Cardiac muscle cell (in vitro differentiated cells and primary cell): Measurements from ENCODE around the gene CPN1. TPM values are rescaled to one million over a fixed set of nuclear protein-coding genes. Genes with fewer than 3 reads are reported as not detected.

Source experiments
- DNase-seq, 2 donors: peaks; one replicate each; pipeline versions ENCODE4 v3.0.0 to v3.0.0-alpha.2; 2010 to 2017; ENCODE audit warnings: low read depth in 1 of 2, low spot score in 1 of 2
- H3K27ac ChIP-seq: fragments of 200-600 bp; sonication (generic); 2 replicates; pipeline ENCODE4 v1.5.1; 2016
- H3K27me3 ChIP-seq: fragments of 200-600 bp; sonication (generic); 2 replicates; pipeline ENCODE4 v1.6.0; 2016; ENCODE audit warnings: control low read depth
- H3K36me3 ChIP-seq: fragments of 200-600 bp; sonication (generic); 2 replicates; pipeline ENCODE4 v1.5.1; 2016; ENCODE audit warnings: control low read depth
- H3K4me1 ChIP-seq: fragments of 200-600 bp; sonication (generic); 2 replicates; pipeline ENCODE4 v1.8.1; 2017; ENCODE audit warnings: low read depth, mild to moderate bottlenecking, mixed run types
- H3K4me3 ChIP-seq: fragments of 200-600 bp; sonication (generic); 2 replicates; pipeline ENCODE4 v1.5.1; 2016; ENCODE audit warnings: mild to moderate bottlenecking
- H3K9me3 ChIP-seq: fragments of 200-600 bp; sonication (generic); 2 replicates; pipeline ENCODE4 v1.5.1; 2017; ENCODE audit warnings: low read depth, mild to moderate bottlenecking, control low read depth
- polyA plus RNA-seq: library from polyadenylated mRNA; unstranded; fragments of >200 nt; fragmentation: Nextera tagmentation; extraction: Ambion mirVana; gene quantifications from 2 replicates; pipeline ENCODE4 v1.2.1, GENCODE V29; 2016
- total RNA-seq: library from RNA; depleted of rRNA; stranded (reverse); fragments of >200 nt; gene quantifications from 2 replicates; pipeline ENCODE4 v1.2.3, GENCODE V29; 2016
- TF ChIP-seq, protein P1 (sequence below): IDR thresholded peaks from 2 replicates; pipeline ENCODE4 v1.5.1; 2012; ENCODE audit warnings: low read depth, mild to moderate bottlenecking, low read length

The CPN1 gene
- total and polyA plus RNA-seq, 2 experiments from 2014 or later = not detected

DNA sequence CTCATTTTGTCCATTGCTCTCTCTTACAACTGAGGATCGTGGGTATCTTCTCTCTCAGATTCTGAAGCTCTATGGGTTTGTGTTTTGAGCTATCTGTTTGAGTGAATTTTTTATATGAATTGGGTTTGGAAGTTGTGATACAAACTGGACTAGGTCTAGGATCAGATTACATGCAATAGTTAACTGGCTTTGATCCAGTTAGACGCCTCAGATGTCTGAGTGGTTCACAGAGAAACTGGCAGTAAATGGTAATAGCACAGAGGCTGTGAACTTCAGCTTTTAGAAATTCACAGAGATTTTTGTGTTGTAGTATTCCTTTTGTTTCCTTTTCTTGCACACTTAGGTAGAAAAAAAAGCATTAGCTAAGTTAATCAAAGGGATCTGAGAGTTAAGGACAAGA lies 59.3 kb downstream of the CPN1 start:
- TF ChIP-seq, protein P1, sequence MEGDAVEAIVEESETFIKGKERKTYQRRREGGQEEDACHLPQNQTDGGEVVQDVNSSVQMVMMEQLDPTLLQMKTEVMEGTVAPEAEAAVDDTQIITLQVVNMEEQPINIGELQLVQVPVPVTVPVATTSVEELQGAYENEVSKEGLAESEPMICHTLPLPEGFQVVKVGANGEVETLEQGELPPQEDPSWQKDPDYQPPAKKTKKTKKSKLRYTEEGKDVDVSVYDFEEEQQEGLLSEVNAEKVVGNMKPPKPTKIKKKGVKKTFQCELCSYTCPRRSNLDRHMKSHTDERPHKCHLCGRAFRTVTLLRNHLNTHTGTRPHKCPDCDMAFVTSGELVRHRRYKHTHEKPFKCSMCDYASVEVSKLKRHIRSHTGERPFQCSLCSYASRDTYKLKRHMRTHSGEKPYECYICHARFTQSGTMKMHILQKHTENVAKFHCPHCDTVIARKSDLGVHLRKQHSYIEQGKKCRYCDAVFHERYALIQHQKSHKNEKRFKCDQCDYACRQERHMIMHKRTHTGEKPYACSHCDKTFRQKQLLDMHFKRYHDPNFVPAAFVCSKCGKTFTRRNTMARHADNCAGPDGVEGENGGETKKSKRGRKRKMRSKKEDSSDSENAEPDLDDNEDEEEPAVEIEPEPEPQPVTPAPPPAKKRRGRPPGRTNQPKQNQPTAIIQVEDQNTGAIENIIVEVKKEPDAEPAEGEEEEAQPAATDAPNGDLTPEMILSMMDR = no peak
- peak in 1 of 2 donors; percentile 49 for DNase-seq
- Histone ChIP-seq H3K4me1 (no peaks in the 10 kb centered on the region), H3K27me3 (no peaks in the 10 kb centered on the region), H3K9me3 (no peaks in the 10 kb centered on the region), H3K36me3 (no peaks in the 10 kb centered on the region), H3K27ac (no peak overlapping the region), H3K4me3 (no peak overlapping the region)

DNA sequence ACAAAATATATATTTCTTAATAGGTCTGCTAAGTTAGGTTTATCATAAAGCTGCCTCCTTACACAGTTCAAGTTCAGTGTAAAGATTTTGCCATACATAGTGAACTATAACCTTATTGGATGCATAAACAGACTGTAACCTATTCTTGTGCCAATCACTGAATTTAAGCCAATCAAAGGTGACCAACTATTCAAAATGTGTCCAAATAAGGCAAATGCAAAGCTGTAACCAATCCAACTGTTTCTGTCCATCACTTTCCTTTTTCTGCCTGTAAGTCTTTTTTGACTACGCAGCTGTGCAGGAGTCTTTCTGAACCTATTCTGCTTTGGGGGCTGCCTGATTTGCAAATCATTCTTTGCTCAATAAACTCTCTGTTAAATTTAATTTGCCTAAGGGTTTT lies 60.3 kb downstream of the CPN1 start:
- TF ChIP-seq, protein P1 = no peak
- Histone ChIP-seq H3K4me1 (no peaks in the 10 kb centered on the region), H3K27ac (no peak overlapping the region), H3K27me3 (no peaks in the 10 kb centered on the region), H3K9me3 (no peaks in the 10 kb centered on the region), H3K36me3 (no peaks in the 10 kb centered on the region), H3K4me3 (no peak overlapping the region)
- DNase-seq = no peak

DNA sequence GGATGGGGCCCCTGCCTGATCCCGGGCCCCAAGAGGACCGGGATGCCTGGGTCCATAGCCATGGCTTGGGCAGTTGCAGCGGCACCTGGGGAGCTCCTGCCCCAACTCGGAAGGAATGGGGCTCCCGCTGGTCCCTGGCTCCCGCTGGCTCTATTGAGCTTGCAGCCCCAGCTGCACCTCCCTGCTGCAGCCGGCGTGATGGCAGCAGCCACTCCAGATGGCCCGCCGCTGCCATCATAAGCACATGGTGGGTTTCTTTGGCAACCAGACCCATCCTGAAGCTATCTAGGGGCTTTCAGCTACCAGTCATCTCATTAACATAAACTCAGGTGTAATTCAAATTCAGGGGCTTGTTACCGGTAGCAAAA lies 60.8 kb downstream of the CPN1 start:
- Histone ChIP-seq H3K9me3 (no peaks in the 10 kb centered on the region), H3K27me3 (no peaks in the 10 kb centered on the region), H3K36me3 (no peaks in the 10 kb centered on the region), H3K27ac (no peak overlapping the region), H3K4me3 (no peak overlapping the region), H3K4me1 (no peaks in the 10 kb centered on the region)
- DNase-seq = no peak
- TF ChIP-seq, protein P1 = no peak

DNA sequence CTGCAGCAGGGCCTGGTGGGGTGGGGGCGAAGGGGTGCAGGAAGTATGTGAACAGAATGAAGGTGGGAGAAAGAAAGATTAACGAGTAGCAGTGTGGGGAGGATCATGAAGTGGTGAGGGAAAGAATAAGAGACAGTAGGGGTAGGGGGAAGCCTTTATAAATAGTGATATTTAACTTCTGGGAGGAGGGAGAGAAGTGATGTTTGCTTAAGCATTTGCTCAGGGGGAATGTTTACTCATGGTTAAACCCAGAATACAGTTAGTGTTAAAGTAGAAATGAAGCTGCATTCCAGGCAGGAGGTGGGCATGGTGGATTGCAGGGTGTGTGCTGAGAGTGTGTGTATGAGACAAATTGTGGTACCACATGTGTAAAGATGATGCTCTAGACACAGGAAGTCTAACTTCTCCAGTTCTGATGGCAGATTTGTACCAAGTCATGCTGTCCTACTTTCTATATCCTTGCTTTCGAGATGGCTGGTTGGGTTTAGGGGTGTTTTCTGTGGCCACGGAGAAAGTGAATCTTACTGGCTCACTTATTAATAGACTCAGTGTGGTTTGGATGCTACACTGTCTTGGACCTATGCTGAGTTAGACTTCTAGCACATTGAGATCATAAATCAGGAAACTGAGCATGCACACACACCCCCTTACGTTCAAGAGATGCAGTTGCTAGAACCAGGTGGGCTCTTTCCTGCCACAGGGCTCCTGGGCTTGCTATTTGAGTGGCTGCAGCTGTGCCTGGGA lies 61.4 kb downstream of the CPN1 start:
- Histone ChIP-seq H3K9me3 (no peaks in the 10 kb centered on the region), H3K27me3 (no peaks in the 10 kb centered on the region), H3K4me3 (no peak overlapping the region), H3K36me3 (no peaks in the 10 kb centered on the region), H3K27ac (no peak overlapping the region), H3K4me1 (no peaks in the 10 kb centered on the region)
- TF ChIP-seq, protein P1 = no peak
- no peak for DNase-seq

DNA sequence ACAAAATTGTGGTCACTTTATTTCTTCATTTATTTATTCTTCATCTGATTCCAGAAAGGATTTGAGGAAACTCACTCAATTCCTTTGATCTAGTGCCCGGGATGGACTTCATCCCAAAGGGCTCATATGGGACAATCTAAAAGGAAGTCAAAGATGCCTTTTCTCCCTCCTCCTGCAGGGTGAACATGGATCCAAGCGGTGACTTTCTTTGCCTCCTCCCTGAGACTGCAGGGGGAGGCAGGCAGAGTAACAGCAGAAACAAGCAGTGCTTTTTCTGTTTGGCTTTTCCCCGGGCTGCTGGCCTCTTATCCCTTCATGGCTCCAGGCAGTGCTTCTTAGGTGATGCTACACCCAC lies 61.9 kb downstream of the CPN1 start:
- Histone ChIP-seq H3K27ac (no peak overlapping the region), H3K27me3 (no peaks in the 10 kb centered on the region), H3K9me3 (no peaks in the 10 kb centered on the region), H3K36me3 (no peaks in the 10 kb centered on the region), H3K4me1 (no peaks in the 10 kb centered on the region), H3K4me3 (no peak overlapping the region)
- TF ChIP-seq, protein P1 = no peak
- DNase-seq = no peak
